DMS 273 (cell line): ENCODE data around the gene ATXN2L.
"Not testable (repeated sequence)": the region's sequence is repeated elsewhere in the genome, so short reads cannot be mapped to it uniquely, and the experiment has no call there.

Experiments used
- DNase-seq: peaks from one replicate; lab custom pipeline; 2025; ENCODE audit not compliant: unreplicated experiment; lab: John Stamatoyannopoulos, UW

ATXN2L gene

GRCh38 chr16:28866454-28866804, 43.6 kb downstream of the ATXN2L start:
- no peak for DNase-seq

- DNase-seq, result no peak
Observed at GRCh38 chr16:28867241-28867640, 44.4 kb downstream of the ATXN2L start.

DNA sequence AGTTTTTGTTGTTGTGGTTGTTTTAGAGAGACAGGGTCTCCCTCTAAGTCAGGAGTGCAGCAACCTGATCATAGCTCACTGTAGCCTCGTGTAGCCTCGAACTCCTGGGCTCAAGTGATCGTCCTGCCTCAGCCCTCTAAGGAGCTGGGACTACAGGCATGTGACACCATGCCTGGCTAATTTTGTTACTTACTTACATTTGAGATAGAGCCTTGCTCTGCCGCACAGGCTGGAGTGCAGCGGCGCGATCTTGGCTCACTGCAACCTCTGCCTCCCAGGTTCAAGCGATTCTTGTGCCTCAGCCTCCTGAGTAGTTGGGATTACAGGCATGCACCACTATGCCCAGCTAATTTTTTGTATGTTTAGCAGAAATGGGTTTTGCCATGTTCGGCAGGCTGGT, 44.8 kb downstream of the ATXN2L start:
- not testable (repeated sequence) for DNase-seq

DNA sequence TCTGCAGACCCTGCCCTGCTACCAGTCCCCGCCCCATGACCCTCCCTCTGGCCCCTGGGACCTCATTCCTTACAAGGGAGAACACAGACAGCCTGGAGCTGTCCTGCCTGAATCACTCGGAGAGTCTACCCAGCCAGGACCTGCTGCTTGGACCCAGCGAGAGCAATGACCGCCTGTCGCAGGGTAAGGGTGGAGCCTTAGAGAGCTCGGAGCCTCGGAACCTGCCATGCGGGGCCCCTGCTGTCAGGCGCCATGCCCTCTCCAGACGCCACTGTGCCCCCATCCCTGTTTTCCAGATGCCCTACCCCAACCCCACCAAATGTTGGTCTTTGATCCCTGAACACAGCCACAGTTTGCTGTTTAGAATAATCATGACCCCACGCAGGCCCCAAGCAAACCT, 46.4 kb downstream of the ATXN2L start:
- DNase-seq, result no peak

DNA sequence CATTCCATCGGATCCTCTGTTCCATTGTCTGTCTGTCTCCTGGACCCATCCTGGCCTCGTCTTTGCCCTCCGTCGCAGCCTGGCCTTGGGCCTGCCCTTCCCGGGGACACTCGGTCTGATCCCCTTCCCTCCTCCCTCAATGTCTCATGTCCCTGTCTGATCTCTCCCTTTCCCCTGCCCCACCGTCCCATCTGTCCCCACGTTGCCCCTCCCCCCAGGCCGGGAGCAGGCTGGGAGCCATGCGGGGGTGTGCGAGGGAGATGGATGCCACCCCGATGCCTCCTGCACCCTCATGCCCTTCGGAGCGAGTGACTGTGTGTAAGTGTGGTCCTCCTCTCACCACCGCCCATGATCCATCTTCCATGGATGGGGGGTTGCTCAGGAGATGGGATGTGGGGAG, 50.2 kb downstream of the ATXN2L start:
- DNase-seq, result no peak

DNA sequence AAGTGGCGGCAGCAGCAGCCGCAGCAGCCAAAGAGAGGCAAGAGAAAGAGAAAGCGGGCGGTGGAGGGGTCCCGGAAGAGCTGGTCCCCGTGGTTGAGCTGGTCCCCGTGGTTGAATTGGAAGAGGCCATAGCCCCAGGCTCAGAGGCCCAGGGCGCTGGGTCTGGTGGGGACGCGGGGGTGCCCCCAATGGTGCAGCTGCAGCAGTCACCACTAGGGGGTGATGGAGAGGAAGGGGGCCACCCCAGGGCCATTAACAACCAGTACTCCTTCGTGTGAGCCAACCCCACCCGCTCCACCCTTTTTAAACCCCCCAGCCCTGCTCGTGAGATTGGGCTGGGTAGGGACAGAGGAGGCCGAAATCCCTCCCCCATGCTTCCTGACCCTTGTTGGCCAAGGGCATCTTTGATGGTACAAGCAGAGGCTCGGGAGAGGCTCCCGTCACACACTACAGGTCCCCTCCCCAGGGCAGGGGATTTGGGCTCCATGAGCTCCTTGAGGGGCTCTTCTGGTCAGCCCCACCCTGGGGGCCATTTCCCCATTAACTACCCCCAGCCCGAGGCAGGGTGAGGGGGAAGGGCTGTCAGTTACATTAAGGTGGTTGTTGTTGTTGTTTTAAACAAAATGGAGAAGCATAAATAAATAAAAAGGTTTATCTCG, 50.9 kb downstream of the ATXN2L start:
- peak; percentile 63 for DNase-seq

DNA sequence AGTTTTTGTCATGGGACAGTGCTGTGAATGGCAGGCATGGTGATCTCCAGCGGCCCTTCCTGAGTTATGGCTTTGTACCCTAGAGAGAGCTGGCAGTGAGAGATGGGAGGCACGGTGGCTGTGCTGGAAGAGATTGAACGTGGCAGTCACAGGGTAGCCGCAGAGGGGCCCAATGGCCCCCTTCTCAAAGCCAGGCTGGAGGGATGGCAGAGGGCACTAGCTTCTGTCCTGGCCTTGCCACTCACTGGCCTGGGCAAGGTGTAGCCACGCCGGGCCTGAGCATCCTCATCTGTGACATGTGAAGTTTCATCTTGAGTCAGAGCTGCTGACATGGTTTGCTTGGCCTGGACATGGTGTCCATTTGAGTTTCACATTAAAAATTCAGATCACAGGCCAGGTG, 51.6 kb downstream of the ATXN2L start:
- DNase-seq, result no peak

GRCh38 chr16:28875134-28876018, 52.6 kb downstream of the ATXN2L start:
- DNase-seq, result peak; percentile 43

DNA sequence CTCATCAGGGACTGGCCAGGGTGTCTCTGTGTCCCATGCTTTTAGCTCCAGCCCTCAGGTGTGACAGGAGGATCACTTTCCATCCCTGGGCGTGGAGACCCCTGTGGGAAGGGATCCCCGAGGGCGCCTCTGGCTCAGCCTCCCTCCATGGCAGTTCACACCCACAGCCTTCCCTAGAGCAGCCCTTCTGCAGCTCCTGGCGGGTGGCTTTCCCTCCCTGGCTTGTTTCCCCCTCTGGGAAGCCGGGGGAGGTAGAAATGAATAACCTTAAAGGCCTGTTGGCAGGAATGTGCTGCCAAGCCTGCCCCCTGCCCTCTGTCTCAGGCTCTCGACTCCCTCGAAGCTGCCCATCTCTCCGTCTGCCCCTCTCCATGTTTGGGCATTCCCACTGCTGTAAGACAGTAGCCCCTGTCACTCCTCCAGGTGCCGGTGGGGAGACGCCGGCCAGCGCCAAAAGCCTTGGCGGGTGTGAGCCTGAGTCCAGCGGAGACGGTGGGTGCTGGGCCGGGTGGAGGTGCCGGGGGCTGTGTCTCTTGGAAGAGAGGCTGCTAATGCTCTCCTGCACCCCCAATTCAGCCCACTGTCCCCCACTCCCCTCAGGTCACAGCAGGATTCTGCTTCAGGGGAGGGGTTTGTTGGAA, 53.3 kb downstream of the ATXN2L start:
- DNase-seq, result peak; percentile 48

- DNase-seq, result peak; percentile 48
Observed at GRCh38 chr16:28876973-28877654, 54.3 kb downstream of the ATXN2L start.

- DNase-seq, result no peak
Observed at GRCh38 chr16:28877655-28878000, 54.8 kb downstream of the ATXN2L start.

DNA sequence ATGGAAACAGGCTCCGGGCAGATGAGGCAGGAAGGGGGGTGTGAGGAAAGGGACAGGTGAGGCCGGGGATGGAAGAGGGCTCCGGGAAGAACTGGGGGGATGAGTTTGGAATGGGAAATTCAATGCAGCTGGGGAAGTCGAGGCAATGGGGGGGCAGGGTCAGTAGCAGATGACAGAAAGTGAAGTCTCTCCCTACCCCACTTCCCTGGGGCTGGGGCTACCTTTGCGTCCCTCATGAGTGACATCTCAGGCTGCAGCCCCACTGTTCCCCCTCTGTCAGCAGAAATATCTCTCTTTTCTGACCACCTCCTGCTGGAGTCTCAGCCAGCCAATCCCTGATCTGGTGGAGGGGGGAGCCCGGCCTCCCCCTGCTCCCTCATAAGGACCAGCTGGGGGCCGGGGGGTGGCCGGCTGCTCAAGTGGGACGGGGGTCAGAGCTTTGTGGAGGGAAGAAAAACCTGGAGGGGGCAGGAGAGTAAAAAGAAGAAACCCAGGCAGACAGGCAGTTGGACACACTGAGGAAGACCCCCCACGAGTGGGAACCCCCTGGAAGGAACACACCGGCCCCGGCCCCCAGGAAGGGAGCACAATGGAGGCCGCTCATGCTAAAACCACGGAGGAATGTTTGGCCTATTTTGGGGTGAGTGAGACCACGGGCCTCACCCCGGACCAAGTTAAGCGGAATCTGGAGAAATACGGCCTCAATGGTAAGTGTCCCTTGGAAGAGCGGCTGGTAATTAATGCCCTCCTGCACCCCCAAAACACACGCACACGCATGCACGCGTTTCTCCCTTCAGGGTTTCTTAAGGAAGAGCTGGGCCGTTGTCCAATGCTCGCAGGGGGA, 55.5 kb downstream of the ATXN2L start, which contains the start of gene ATP2A1:
ATP2A1 (plus strand) TSS at position 406 of the 844 bp plus-strand sequence; CDS start at position 590, 184 bp downstream.
- no peak for DNase-seq

DNA sequence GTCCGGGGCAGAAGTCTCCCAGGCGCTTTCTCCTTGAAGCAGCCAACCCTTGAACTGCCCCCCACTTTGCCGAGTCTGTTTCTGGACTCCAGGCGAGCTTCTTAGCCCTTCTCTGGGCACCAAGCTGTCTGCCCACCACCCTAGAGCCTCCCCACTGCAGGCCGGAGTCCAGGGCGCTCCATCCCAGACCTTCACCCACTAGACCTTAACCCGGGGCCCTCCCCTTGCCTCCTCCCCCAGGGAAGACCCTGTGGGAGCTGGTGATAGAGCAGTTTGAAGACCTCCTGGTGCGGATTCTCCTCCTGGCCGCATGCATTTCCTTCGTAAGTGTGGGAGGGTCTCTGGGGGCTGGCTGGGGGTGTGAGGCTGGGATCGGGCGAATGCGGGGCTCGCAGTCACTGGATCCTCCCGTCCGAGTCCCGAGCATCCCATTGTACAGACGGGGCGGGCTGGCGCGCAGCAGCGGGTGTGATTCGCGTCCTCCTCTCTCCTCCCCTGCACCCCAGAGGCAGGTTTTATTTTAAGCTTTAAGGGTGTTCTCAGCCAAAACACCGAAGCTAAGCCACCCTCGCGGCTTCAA, 56.6 kb downstream of the ATXN2L start:
- peak; percentile 49 for DNase-seq

GRCh38 chr16:28879841-28880588, 57.2 kb downstream of the ATXN2L start:
- peak; percentile 96 for DNase-seq

DNA sequence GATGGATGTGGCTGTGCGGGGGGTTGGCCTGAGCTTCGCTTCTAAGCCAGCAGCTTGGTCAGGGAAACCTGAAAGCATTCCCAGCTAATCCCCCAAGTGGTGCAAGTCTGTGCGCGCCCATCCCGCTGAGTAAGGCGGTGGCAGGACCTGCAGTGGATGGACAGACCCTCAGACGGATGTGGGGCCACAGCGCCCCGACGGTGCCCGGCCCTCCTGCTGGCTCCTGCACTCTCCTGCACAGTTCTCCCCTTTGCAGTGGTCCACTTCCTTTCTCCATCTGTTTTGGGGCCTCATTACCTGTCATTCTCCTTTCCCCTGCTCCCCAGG, 57.8 kb downstream of the ATXN2L start:
- no peak for DNase-seq

DNA sequence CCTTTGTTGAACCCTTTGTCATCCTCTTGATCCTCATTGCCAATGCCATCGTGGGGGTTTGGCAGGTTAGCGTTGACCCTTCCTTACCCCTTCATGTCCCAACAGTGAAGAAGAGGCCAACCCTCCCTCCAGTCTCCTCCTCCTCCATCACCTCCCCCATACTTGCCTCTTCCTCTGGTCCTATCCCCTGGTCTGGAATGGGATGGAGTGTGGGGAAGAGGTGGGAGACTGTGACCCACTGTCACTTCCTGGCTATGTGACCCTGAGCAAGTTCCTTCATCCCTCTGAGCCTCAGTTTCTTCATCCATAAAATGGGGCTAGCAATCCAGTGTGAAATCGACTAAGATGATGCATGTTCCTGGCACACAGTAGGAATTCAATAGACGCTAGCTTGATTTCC, 58.2 kb downstream of the ATXN2L start:
- no peak for DNase-seq

- DNase-seq, result not testable (repeated sequence)
Observed at GRCh38 chr16:28881565-28881964, 58.8 kb downstream of the ATXN2L start.

GRCh38 chr16:28882551-28883160, 59.9 kb downstream of the ATXN2L start:
- DNase-seq, result no peak
